CD4-positive, alpha-beta T cell (primary cell): Measurements from ENCODE around the gene LZTFL1. TPM values are rescaled to one million over a fixed set of nuclear protein-coding genes. Genes with fewer than 3 reads are reported as not detected.

Experiments
- ATAC-seq: fragments of 200-7000 bp; cut with Tn5 transposase; one replicate; pipeline ENCODE4 v1.10.0; 2022; ENCODE audit warnings: mild to moderate bottlenecking; ENCODE audit not compliant: poor library complexity
- CTCF ChIA-PET: fragments of 350-600 bp; sonication (Branson Sonifier 250); formaldehyde crosslinking; loops from one replicate; lab custom pipeline; 2021; ENCODE audit warnings: antibody characterized with exemption, inconsistent platforms; lab: Charles Lee
- POLR2A ChIA-PET: fragments of 350-600 bp; sonication (Branson Sonifier 250); formaldehyde crosslinking; loops from one replicate; lab custom pipeline; 2021; ENCODE audit warnings: antibody characterized with exemption, inconsistent platforms; lab: Charles Lee
- DNase-seq, 14 experiments: peaks; one replicate each; pipeline ENCODE4 v3.0.0-alpha.2; 2013 to 2020; ENCODE audit warnings: mixed read lengths in 2 of 14
- H3K27ac ChIP-seq, 2 donors: one replicate each; pipeline versions ENCODE4 v1.5.1 to v1.7.0; 2013; ENCODE audit warnings: low read length in 2 of 2, low read depth in 1 of 2, mild to moderate bottlenecking in 1 of 2
- H3K27me3 ChIP-seq, 2 experiments: 1 replicate in 1 of 2; 2 replicates in 1 of 2; pipeline versions ENCODE4 v1.6.1 to v1.7.0; 2013; ENCODE audit warnings: low read length in 2 of 2, control low read depth in 1 of 2, mild to moderate bottlenecking in 1 of 2, moderate library complexity in 1 of 2; ENCODE audit not compliant: insufficient read depth in 2 of 2, control insufficient read depth in 1 of 2
- H3K36me3 ChIP-seq: one replicate; pipeline ENCODE4 v1.6.1; 2013; ENCODE audit warnings: low read length, control low read depth; ENCODE audit not compliant: insufficient read depth
- H3K4me1 ChIP-seq: one replicate; pipeline ENCODE4 v1.6.1; 2013; ENCODE audit warnings: low read length, control low read depth; ENCODE audit not compliant: insufficient read depth
- H3K4me3 ChIP-seq: one replicate; pipeline ENCODE4 v1.5.1; 2013; ENCODE audit warnings: mild to moderate bottlenecking, low read length, moderate library complexity
- H3K9me3 ChIP-seq, 2 experiments: 1 replicate in 1 of 2; 2 replicates in 1 of 2; pipeline versions ENCODE4 v1.6.1 to v1.7.0; 2013; ENCODE audit warnings: low read length in 2 of 2, mild to moderate bottlenecking in 2 of 2, control low read depth in 1 of 2, moderate library complexity in 1 of 2; ENCODE audit not compliant: control insufficient read depth in 1 of 2, insufficient read depth in 1 of 2
- H3K27ac Mint-ChIP-seq: one replicate; pipeline ENCODE4 v1.8.0; 2020; ENCODE audit warnings: mixed read lengths
- H3K27me3 Mint-ChIP-seq: one replicate; pipeline ENCODE4 v1.8.0; 2021; ENCODE audit warnings: mixed read lengths
- H3K36me3 Mint-ChIP-seq: one replicate; pipeline ENCODE4 v1.8.0; 2021; ENCODE audit warnings: low read depth, mixed read lengths
- H3K4me1 Mint-ChIP-seq: one replicate; pipeline ENCODE4 v1.8.0; 2021; ENCODE audit warnings: low read depth, mixed read lengths
- H3K4me3 Mint-ChIP-seq: one replicate; pipeline ENCODE4 v1.8.0; 2020; ENCODE audit warnings: mild to moderate bottlenecking, mixed read lengths
- H3K9me3 Mint-ChIP-seq: one replicate; pipeline ENCODE4 v1.8.0; 2020; ENCODE audit warnings: mixed read lengths
- CTCF ChIP-seq: fragments of 200-600 bp; IDR thresholded peaks from one replicate; pipeline ENCODE4 v1.8.0; 2022; ENCODE audit warnings: antibody characterized with exemption, mild to moderate bottlenecking
- intact Hi-C, 2 experiments: fragments of 100-400 bp; cut with DNase I in 1 of 2; cut with micrococcal nuclease in 1 of 2; formaldehyde crosslinking; loops; one replicate each; pipeline versions ENCODE4 v1.15.1 to v1.9.0; 2023 to 2025; cut with DNase I, micrococcal nuclease
- total RNA-seq, 174 experiments: library from RNA in 2 of 174; stranded (reverse) in 2 of 174; gene quantifications; one replicate each; pipeline ENCODE4 v1.2.3 and lab custom pipeline; 2021 to 2026

Gene LZTFL1
- total RNA-seq, 2 experiments from 2014 or later: 9.6 to 10.0 TPM

DNA sequence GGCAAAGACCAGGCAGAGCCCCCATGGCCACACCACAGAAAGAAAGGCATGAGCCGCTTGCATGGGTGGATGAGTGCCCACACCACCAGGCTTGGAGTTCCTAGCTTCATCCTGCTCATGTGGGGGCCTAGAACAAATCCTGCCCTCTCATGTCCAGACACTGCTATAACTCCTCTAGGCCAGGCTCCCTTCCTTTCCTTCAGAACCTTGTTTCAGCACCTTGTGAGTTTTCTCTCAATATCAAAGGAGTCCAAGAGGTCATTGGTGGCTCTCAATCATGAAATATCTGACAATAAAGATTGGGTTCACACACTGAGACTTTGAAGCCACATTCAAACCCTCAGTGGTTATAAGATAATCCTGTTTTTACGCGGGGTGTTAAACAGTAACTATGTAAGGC lies 58.3 kb downstream of the LZTFL1 start:
- H3K9me3 ChIP-seq: peaks cover 0 to 4% of the 10 kb centered on the region in 2 experiments
- no peak overlapping the region for H3K27ac ChIP-seq
- H3K27ac Mint-ChIP-seq: no peak overlapping the region
- no peak for TF ChIP-seq CTCF
- H3K36me3 Mint-ChIP-seq: no peaks in the 10 kb centered on the region
- no peaks in the 10 kb centered on the region for H3K27me3 ChIP-seq
- intact Hi-C loops: no loop called here
- H3K36me3 ChIP-seq: no peaks in the 10 kb centered on the region
- no peak overlapping the region for H3K4me3 Mint-ChIP-seq
- DNase-seq: no peak
- no peaks in the 10 kb centered on the region for H3K27me3 Mint-ChIP-seq
- no peaks in the 10 kb centered on the region for H3K4me1 Mint-ChIP-seq
- no peak for ATAC-seq
- ChIA-PET CTCF (no interaction called here), POLR2A (no interaction called here)
- H3K4me3 ChIP-seq: no peak overlapping the region
- H3K4me1 ChIP-seq: no peaks in the 10 kb centered on the region
- peaks cover 2% of the 10 kb centered on the region for H3K9me3 Mint-ChIP-seq

- H3K27me3 Mint-ChIP-seq: no peaks in the 10 kb centered on the region
- no peaks in the 10 kb centered on the region for H3K9me3 ChIP-seq
- no peak overlapping the region for H3K27ac Mint-ChIP-seq
- ATAC-seq: no peak
- intact Hi-C loops: no loop called here
- ChIA-PET POLR2A (no interaction called here), CTCF (no interaction called here)
- no peak overlapping the region for H3K4me3 ChIP-seq
- H3K4me1 ChIP-seq: no peaks in the 10 kb centered on the region
- H3K36me3 ChIP-seq: no peaks in the 10 kb centered on the region
- H3K36me3 Mint-ChIP-seq: no peaks in the 10 kb centered on the region
- peaks cover 2% of the 10 kb centered on the region for H3K9me3 Mint-ChIP-seq
- no peaks in the 10 kb centered on the region for H3K4me1 Mint-ChIP-seq
- H3K27me3 ChIP-seq: no peaks in the 10 kb centered on the region
- no peak overlapping the region for H3K4me3 Mint-ChIP-seq
- no peak overlapping the region for H3K27ac ChIP-seq
- TF ChIP-seq CTCF: no peak
- no peak for DNase-seq
Observed at GRCh38 chr3:45782381-45782780, 59.5 kb downstream of the LZTFL1 start.

DNA sequence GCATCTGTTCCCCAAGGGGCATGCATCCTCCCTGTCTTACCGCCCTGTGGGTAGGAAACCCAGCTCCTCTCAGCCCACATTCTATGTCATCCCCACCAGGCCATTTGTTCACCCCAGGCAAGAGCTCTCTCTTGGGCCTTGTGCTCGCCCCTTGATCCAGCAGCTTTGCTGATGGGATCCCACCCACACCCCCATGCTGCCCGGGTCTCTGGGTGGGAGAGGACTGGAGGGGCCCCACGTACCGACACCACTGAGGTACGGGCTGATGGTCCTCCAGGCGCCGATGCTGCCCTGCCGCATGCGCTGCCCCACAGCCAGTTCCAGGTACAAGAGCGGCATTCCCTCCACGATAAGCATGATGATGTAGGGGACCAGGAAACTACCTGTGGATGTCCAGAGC lies 60.1 kb downstream of the LZTFL1 start:
- Mint-ChIP-seq H3K4me1 (no peaks in the 10 kb centered on the region), H3K27me3 (no peaks in the 10 kb centered on the region), H3K36me3 (no peaks in the 10 kb centered on the region), H3K27ac (no peak overlapping the region), H3K4me3 (no peak overlapping the region), H3K9me3 (peaks cover 2% of the 10 kb centered on the region)
- ATAC-seq (no peak), DNase-seq (no peak)
- intact Hi-C loops: no loop called here
- Histone ChIP-seq H3K4me1 (no peaks in the 10 kb centered on the region), H3K27ac (no peak overlapping the region), H3K27me3 (peaks cover 0 to 2% of the 10 kb centered on the region in 2 experiments), H3K9me3 (no peaks in the 10 kb centered on the region), H3K36me3 (no peaks in the 10 kb centered on the region), H3K4me3 (no peak overlapping the region)
- ChIA-PET POLR2A (interaction anchor here (0.6 kb wide), 1 partner anchor 776 kb away, joined by 3 read pairs; no protein-coding TSS in a partner anchor), CTCF (no interaction called here)
- TF ChIP-seq CTCF: no peak
